K562 (cell line): ENCODE measurements around the gene YBEY. TPM values are rescaled to one million over a fixed set of nuclear protein-coding genes. Genes with fewer than 3 reads are reported as not detected.
A peak's percentile ranks its signal among the peaks of the same experiment; 100 is the strongest.

Experiments
- CREB1 ChIP-seq, 2 experiments: sonication (generic) in 1 of 2; formaldehyde crosslinking in 1 of 2; IDR thresholded peaks; 2 replicates each; pipeline versions ENCODE4 v1.6.1 to v1.8.0; 2012 to 2022; ENCODE audit warnings: inconsistent platforms in 1 of 2, mild to moderate bottlenecking in 1 of 2, missing genetic modification reagents in 1 of 2, moderate library complexity in 1 of 2
- FOXA1 ChIP-seq: fragments of 450-650 bp; IDR thresholded peaks from 2 replicates; pipeline ENCODE4 v1.6.1; 2016; ENCODE audit warnings: mild to moderate bottlenecking, borderline replicate concordance
- KLF1 ChIP-seq: fragments of 450-650 bp; IDR thresholded peaks from 2 replicates; pipeline ENCODE4 v1.6.1; 2016; ENCODE audit warnings: missing genetic modification characterization, missing compliant biosample characterization
- KLF13 ChIP-seq: fragments of 450-650 bp; IDR thresholded peaks from 2 replicates; pipeline ENCODE4 v1.6.1; 2016; ENCODE audit warnings: missing genetic modification characterization, low read depth, mild to moderate bottlenecking, missing compliant biosample characterization, moderate library complexity, borderline replicate concordance
- MAX ChIP-seq: sonication (generic); formaldehyde crosslinking; IDR thresholded peaks from 2 replicates; pipeline ENCODE4 v1.9.0; 2022; ENCODE audit warnings: mild to moderate bottlenecking, missing genetic modification reagents
- MTA3 ChIP-seq: fragments of 450-650 bp; formaldehyde crosslinking; IDR thresholded peaks from 2 replicates; pipeline ENCODE4 v1.6.1; 2017; ENCODE audit warnings: mild to moderate bottlenecking, borderline replicate concordance
- NFRKB ChIP-seq: fragments of 450-650 bp; IDR thresholded peaks from 2 replicates; pipeline ENCODE4 v1.6.1; 2016; ENCODE audit warnings: low read depth
- TAF1 ChIP-seq: IDR thresholded peaks from 2 replicates; pipeline ENCODE4 v1.6.1; 2011; ENCODE audit warnings: mild to moderate bottlenecking, low read length, moderate library complexity; ENCODE audit not compliant: insufficient read depth, control insufficient read depth, severe bottlenecking; ENCODE audit errors: extremely low read depth
- ZBTB33 ChIP-seq: sonication (generic); formaldehyde crosslinking; IDR thresholded peaks from 2 replicates; pipeline ENCODE4 v1.8.1; 2023; ENCODE audit warnings: mild to moderate bottlenecking, missing genetic modification reagents
- polyA plus RNA-seq, 8 experiments: library from polyadenylated mRNA; depleted of rRNA in 4 of 8; stranded (reverse) in 5 of 8; unstranded in 3 of 8; fragments of >200 nt; fragmentation: Nextera tagmentation in 2 of 8; fragmentation: Illumina TruSeq in 1 of 8; extraction: Ambion mirVana in 2 of 8; extraction: Trizol in 1 of 8; gene quantifications; 2 replicates each; pipeline versions ENCODE4 v1.2.1 to v1.2.3, GENCODE V29; 2011 to 2014; ENCODE audit warnings: inconsistent platforms in 1 of 8, missing spikeins in 1 of 8
- total RNA-seq, 7 experiments: library from RNA; depleted of rRNA in 6 of 7; stranded (reverse); fragments of >200 nt in 6 of 7; fragmentation: Illumina TruSeq in 2 of 7; extraction: Trizol in 2 of 7; gene quantifications; 2 replicates each; pipeline versions ENCODE4 v1.2.1 to v1.2.3, GENCODE V29; 2011 to 2021; ENCODE audit warnings: low replicate concordance in 1 of 7
- TF ChIP-seq, protein P1 (sequence below): IDR thresholded peaks from 2 replicates; pipeline ENCODE4 v1.6.1; 2011; ENCODE audit not compliant: insufficient read length; ENCODE audit errors: extremely low read depth

The YBEY gene
- total and polyA plus RNA-seq, 9 of the 15 experiments (the other 6 are each of a cell fraction or from before 2014, with no cell fraction given): 6.4 to 28.0 (median 12.4) TPM

DNA sequence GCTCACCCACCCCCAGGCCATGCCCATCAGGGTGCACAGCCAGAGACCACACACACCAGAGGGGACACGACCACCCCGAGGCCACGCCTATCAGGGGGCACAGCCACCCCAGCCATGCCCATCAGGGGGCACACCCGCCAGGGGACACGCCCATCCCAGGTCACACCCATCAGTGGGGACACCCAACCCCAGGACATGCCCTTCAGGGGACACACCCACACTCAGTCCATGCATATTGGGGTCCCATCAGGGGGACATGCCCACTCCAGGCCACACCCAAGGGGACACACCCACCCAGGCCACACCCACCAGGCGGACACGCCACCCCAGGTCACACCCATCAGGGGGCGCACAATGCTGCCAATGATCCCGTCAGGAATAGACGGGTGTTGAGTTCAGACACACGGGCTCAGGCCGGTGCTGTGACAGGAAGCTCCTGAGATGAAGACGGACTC, 21.4 kb upstream of the YBEY start (continued):
- TF ChIP-seq MTA3: no peak
- TF ChIP-seq ZBTB33: peak; percentile 85
- TF ChIP-seq MAX (CRISPR knock-in tag): no peak
- peak; percentile 34; the same call in 1 of the 2 replicates for TF ChIP-seq KLF1
- no peak for TF ChIP-seq TAF1
- TF ChIP-seq NFRKB: no peak
- TF ChIP-seq KLF13 (tag): peak; percentile 90
- 0 out of 2 replicates have a peak, but pooled peaks have one; percentile 16 for TF ChIP-seq CREB1 (IDR thresholded peaks at IDR 0.05)
- TF ChIP-seq CREB1 (CRISPR knock-in tag; IDR thresholded peaks at IDR 0.05): no peak
- TF ChIP-seq FOXA1: no peak
- TF ChIP-seq, protein P1, sequence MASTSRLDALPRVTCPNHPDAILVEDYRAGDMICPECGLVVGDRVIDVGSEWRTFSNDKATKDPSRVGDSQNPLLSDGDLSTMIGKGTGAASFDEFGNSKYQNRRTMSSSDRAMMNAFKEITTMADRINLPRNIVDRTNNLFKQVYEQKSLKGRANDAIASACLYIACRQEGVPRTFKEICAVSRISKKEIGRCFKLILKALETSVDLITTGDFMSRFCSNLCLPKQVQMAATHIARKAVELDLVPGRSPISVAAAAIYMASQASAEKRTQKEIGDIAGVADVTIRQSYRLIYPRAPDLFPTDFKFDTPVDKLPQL: no peak
